Loucy (cell line): Measurements from ENCODE around the gene BACH2.

Experiments used
- CTCF ChIP-seq: fragments of 200-600 bp; sonication (generic); conservative IDR thresholded peaks from 2 replicates; pipeline ENCODE4 v1.5.1; 2014; ENCODE audit warnings: mild to moderate bottlenecking, antibody characterized with exemption, low read length
- EZH2phosphoT487 ChIP-seq: fragments of 200-600 bp; IDR thresholded peaks from 2 replicates; pipeline ENCODE4 v1.6.1; 2018; ENCODE audit warnings: antibody characterized with exemption, mild to moderate bottlenecking, moderate library complexity, borderline replicate concordance

GRCh38 chr6:90135667-90136066, 161.0 kb downstream of the BACH2 start:
- TF ChIP-seq CTCF (no peak), EZH2phosphoT487 (no peak)
